Gastrocnemius medialis (tissue), 4 donors: ENCODE measurements around the gene CD1D. TPM values are rescaled to one million over a fixed set of nuclear protein-coding genes. Genes with fewer than 3 reads are reported as not detected.
"Not testable (repeated sequence)": the region's sequence is repeated elsewhere in the genome, so short reads cannot be mapped to it uniquely, and the experiment has no call there.

Experiments
- ATAC-seq, 2 donors: fragments of 150-250 bp; one replicate each; pipeline ENCODE4 v1.9.1; 2016
- DNase-seq, 2 donors: peaks; one replicate each; pipeline ENCODE4 v3.0.0-alpha.2; 2019
- H3K27ac ChIP-seq, 4 donors: fragments of 200-600 bp; sonication (generic); 1 replicate in 1 of 4; 2 replicates in 3 of 4; pipeline ENCODE4 v1.5.1; 2016 to 2018; ENCODE audit warnings: mild to moderate bottlenecking in 2 of 4, moderate library complexity in 1 of 4
- H3K27me3 ChIP-seq, 3 donors: fragments of 200-600 bp; sonication (generic) in 2 of 3; 1 replicate in 1 of 3; 2 replicates in 2 of 3; pipeline versions ENCODE4 v1.5.1 to v1.6.0; 2016 to 2019; ENCODE audit warnings: mild to moderate bottlenecking in 1 of 3, moderate library complexity in 1 of 3
- H3K36me3 ChIP-seq, 2 donors: fragments of 200-600 bp; sonication (generic) in 1 of 2; one replicate each; pipeline ENCODE4 v1.5.1; 2017 to 2018
- H3K4me1 ChIP-seq, 2 donors: fragments of 200-600 bp; sonication (generic) in 1 of 2; one replicate each; pipeline ENCODE4 v1.5.1; 2016 to 2017; ENCODE audit warnings: mild to moderate bottlenecking in 2 of 2
- H3K4me3 ChIP-seq, 4 donors: fragments of 200-600 bp; sonication (generic) in 3 of 4; 1 replicate in 1 of 4; 2 replicates in 3 of 4; pipeline ENCODE4 v1.5.1; 2016 to 2019; ENCODE audit warnings: mild to moderate bottlenecking in 2 of 4
- H3K9me3 ChIP-seq, 3 donors: fragments of 200-600 bp; sonication (generic) in 2 of 3; 1 replicate in 1 of 3; 2 replicates in 2 of 3; pipeline ENCODE4 v1.5.1; 2016 to 2019
- POLR2A ChIP-seq, 2 donors: fragments of 450-650 bp; IDR thresholded peaks; one replicate each; pipeline ENCODE4 v1.6.1; 2017; ENCODE audit warnings: antibody characterized with exemption in 2 of 2, mild to moderate bottlenecking in 2 of 2, moderate library complexity in 2 of 2
- in situ Hi-C, 4 donors: fragments of 200-750 bp; cut with MboI; loops; one replicate each; pipeline versions ENCODE4 v1.15.0 to v1.8.0; 2017; ENCODE audit warnings: low sequenced_read_pairs in 4 of 4
- intact Hi-C: fragments of 100-400 bp; cut with DNase I; formaldehyde crosslinking; loops from one replicate; pipeline ENCODE4 v1.15.1; 2023; ENCODE audit warnings: low total_unique reads
- total RNA-seq, 4 donors: library from RNA; depleted of rRNA; stranded (reverse); fragments of >200 nt; gene quantifications; one replicate each; pipeline versions ENCODE4 v1.1.0 to v1.2.3, GENCODE V29; 2016
- TF ChIP-seq, protein P1 (sequence below), 5 experiments: fragments of 450-650 bp in 3 of 5; fragments of 200-600 bp in 2 of 5; sonication (generic) in 2 of 5; IDR thresholded peaks in 4 of 5; conservative IDR thresholded peaks in 1 of 5; 1 replicate in 4 of 5; 2 replicates in 1 of 5; pipeline ENCODE4 v1.5.1; 2016 to 2019; ENCODE audit warnings: antibody characterized with exemption in 5 of 5, mild to moderate bottlenecking in 3 of 5, moderate library complexity in 3 of 5

Gene CD1D
- total RNA-seq, 4 donors from 2014 or later = 0.58 to 0.82 TPM; not detected in 2

DNA sequence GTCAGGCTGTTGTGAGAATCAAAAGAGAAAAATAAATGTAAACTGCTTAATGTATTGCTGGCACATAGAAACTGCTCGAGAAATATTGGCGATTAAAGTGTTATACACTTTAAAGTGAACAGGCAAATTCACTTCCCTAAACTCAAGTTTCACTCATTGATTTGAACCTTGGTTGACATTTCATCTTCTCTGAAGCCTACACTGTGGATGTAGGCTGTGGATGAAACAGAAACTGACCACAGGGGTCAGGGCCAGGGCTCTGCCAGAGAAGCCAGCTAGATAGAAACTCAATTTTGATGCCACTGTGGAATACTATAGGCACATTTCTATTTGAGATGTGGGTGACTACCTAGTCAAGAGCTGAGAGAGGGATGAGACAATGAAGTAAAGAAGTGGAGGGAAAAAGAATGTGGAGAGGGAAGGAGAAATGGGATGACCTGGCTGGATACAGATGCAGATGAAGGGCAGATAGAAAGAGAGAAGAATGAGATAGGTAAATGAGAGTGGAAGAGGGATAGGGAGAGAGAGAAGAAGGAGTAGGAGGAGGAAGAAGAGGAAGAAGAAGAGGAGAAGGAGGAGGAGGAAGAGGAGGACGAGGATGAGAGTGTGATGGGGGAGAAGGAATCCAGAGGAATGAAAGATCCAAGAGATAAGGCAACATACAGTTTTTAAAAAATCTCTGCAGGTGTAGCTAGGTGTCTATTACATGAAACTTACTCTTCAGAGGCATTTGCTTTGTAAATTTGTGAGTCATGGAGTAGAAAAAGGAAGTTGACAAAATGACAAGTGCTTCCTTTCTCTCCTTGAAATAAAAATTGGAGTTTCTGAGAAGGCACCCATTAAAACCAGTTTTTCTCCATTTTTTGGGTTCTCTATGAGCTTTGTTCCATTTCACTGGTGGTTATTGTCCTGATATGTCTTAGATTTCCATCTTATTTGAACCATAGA, 17.4 kb upstream of the CD1D start:
- ATAC-seq (no peak), DNase-seq (no peak)
- Histone ChIP-seq H3K9me3 (no peaks in the 10 kb centered on the region), H3K4me3 (no peak overlapping the region), H3K36me3 (no peaks in the 10 kb centered on the region), H3K27me3 (peaks cover 2 to 5% (median 5%) of the 10 kb centered on the region in 3 donors), H3K27ac (no peak overlapping the region), H3K4me1 (no peaks in the 10 kb centered on the region)
- intact Hi-C loops = no loop called here
- TF ChIP-seq, protein P1, sequence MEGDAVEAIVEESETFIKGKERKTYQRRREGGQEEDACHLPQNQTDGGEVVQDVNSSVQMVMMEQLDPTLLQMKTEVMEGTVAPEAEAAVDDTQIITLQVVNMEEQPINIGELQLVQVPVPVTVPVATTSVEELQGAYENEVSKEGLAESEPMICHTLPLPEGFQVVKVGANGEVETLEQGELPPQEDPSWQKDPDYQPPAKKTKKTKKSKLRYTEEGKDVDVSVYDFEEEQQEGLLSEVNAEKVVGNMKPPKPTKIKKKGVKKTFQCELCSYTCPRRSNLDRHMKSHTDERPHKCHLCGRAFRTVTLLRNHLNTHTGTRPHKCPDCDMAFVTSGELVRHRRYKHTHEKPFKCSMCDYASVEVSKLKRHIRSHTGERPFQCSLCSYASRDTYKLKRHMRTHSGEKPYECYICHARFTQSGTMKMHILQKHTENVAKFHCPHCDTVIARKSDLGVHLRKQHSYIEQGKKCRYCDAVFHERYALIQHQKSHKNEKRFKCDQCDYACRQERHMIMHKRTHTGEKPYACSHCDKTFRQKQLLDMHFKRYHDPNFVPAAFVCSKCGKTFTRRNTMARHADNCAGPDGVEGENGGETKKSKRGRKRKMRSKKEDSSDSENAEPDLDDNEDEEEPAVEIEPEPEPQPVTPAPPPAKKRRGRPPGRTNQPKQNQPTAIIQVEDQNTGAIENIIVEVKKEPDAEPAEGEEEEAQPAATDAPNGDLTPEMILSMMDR (IDR thresholded peaks at IDR 0.05 in 4 of 5, conservative IDR thresholded peaks at IDR 0.05 in 1 of 5) = no peak
- TF ChIP-seq POLR2A (IDR thresholded peaks at IDR 0.05) = no peak
- in situ Hi-C loops = no loop called here

DNA sequence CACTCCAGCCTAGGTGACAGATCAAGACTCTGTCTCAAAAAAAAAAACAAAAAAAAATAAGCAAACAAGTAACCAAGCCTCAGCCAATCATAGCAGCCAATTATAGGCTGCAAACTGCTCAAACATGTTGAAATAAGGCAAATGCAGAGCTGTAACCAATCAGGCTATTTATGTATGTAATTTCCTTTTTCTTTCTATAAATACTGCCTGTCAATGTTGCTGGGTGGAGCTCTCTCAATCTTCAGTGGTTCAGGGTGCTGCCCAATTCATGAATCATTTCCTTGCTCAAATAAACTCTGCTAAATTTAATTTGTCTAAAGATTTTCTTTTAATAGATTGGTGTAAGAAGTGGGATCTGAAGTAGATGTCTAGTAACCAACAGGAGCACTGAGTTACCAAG, 11.6 kb upstream of the CD1D start:
- Histone ChIP-seq H3K9me3 (no peaks in the 10 kb centered on the region), H3K36me3 (no peaks in the 10 kb centered on the region), H3K27me3 (peaks cover 0 to 5% (median 0%) of the 10 kb centered on the region in 3 donors), H3K4me3 (no peak overlapping the region), H3K4me1 (no peaks in the 10 kb centered on the region), H3K27ac (no peak overlapping the region)
- in situ Hi-C loops = no loop called here
- no peak for ATAC-seq
- intact Hi-C loops = no loop called here
- DNase-seq = no peak
- no peak for TF ChIP-seq POLR2A (IDR thresholded peaks at IDR 0.05)
- TF ChIP-seq, protein P1 (IDR thresholded peaks at IDR 0.05 in 4 of 5, conservative IDR thresholded peaks at IDR 0.05 in 1 of 5) = no peak

DNA sequence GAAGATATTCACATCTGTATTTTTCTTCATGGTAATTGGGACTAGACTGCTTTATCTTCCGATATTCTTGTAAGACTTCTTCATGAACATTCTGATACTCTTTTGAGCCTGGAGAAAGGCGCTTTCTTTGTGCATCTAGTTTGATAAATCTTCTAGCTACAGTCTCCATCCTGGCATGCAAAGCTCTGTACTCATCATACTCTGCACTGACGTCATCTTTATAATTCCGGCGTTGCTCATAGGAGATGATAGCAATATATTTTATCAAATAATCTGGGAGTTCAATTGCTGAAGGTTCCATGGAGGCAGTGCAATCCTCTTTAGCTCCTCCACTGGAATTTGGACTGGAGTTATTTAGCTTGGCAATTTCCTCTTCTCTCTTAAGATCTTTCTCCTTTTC, 4.8 kb upstream of the CD1D start:
- H3K27me3 ChIP-seq, H3K27ac ChIP-seq, intact Hi-C loops, H3K36me3 ChIP-seq, H3K9me3 ChIP-seq, H3K4me3 ChIP-seq, DNase-seq, ATAC-seq: not testable (repeated sequence)
- in situ Hi-C loops = loop anchor here in 1 of 4 donors (25.0 kb wide), 1 partner anchor 811 kb away; no protein-coding TSS in a partner anchor
- H3K4me1 ChIP-seq = peaks cover 10 to 24% of the 10 kb centered on the region in 2 donors

DNA sequence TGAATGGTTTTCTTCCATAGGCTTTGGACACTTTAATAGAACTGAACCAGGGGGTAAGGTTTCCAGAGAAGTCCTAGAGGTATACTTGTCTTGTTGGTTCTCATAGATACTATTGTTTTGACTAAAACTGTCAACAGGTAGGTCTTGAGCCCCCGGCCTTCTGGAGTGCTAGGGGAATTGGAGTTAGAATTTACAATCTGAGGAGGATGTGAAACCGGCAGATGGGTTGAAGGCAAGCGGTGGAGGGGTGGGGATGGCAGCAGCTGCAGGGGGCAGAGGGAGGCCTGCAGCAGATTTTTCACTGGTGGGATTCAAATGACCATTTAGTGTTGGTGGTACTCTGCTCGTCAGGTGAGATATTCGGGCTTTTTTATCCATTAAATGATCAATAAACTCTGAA, 4.3 kb upstream of the CD1D start:
- TF ChIP-seq, protein P1 (IDR thresholded peaks at IDR 0.05 in 4 of 5, conservative IDR thresholded peaks at IDR 0.05 in 1 of 5) = no peak
- TF ChIP-seq POLR2A (IDR thresholded peaks at IDR 0.05) = no peak

More for the DNA sequence above, 4.3 kb upstream of the CD1D start:
- DNase-seq (no peak), ATAC-seq (no peak)
- H3K9me3 ChIP-seq = no peaks in the 10 kb centered on the region
- in situ Hi-C loops (loop anchor here in 1 of 4 donors (25.0 kb wide), 1 partner anchor 811 kb away; no protein-coding TSS in a partner anchor), intact Hi-C loops (no loop called here)
- H3K4me1 ChIP-seq = peaks cover 10 to 28% of the 10 kb centered on the region in 2 donors
- H3K36me3 ChIP-seq = no peaks in the 10 kb centered on the region
- no peak overlapping the region for H3K4me3 ChIP-seq
- no peaks in the 10 kb centered on the region for H3K27me3 ChIP-seq
- H3K27ac ChIP-seq = no peak overlapping the region
